DMS53 treated with DMSO at 0.1 percent for 48 hours (cell line): ENCODE measurements around the gene MRPL37.

ENCODE experiments used
- DNase-seq: peaks from one replicate; lab custom pipeline; 2025; ENCODE audit not compliant: unreplicated experiment; lab: John Stamatoyannopoulos, UW

MRPL37 gene

GRCh38 chr1:54259546-54260140, 59.7 kb downstream of the MRPL37 start:
- no peak for DNase-seq

GRCh38 chr1:54260810-54261209, 60.8 kb downstream of the MRPL37 start:
- DNase-seq, result no peak

DNA sequence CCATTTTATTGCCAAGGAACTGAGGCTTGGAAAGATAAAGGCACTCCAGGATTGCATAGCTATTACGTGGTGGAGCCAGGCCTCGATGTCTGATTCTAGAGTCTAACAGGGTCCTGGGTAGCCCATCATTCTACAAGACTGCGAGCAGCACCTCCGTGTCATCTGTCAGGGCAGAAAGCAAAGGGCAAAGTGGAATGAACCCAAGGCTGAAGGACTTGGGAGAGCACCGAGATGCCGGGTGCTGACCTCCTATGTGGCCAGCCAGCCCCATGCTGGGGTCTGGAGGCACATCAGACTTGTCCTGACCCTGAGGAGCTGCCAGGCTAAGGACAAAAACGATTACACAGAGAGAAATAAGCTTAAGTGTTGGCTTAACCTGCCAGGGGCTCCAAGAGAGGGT, 62.3 kb downstream of the MRPL37 start:
- DNase-seq, result no peak

- no peak for DNase-seq
Observed at GRCh38 chr1:54263601-54264226, 63.7 kb downstream of the MRPL37 start.

DNA sequence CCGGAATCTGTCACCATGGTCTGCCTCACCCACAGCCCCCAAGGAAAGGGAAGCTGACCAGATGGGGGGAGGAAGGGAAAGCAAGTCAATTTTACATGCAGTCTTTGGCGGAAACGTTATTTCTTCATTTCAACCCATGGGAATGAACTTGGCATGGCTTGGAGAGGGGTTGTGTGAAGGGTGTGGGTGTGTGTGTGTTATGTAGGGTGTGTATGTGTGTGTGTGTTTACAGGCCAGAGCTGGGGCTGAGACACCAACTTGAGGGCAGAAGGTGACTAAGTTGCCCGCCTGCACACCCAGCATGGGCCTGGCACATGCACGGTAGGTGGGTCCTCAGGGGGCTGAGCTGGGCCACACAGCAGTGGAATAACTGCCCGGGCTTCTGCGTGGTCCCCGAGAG, 65.2 kb downstream of the MRPL37 start:
- DNase-seq, result no peak

GRCh38 chr1:54265659-54266058, 65.7 kb downstream of the MRPL37 start:
- no peak for DNase-seq

GRCh38 chr1:54266195-54266594, 66.2 kb downstream of the MRPL37 start:
- no peak for DNase-seq

DNA sequence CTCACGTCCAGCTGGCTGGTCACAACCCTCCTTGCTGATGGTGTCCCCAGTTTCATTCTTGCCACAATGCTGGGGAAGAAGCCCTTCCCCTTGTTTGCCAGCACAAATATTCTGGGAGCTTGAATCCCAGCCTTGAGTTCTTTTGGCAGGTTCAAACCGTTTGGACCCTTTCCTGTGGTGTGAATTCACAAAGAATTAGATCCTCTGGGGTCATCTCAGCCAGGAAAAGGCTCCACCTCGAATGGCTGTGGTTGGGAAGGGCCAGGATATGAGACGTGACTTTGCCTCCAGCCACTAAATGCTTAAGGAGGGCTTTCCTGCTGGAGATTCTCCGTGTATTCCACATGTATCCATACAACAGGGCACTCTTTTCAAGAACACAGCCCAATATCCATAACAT, 66.9 kb downstream of the MRPL37 start:
- DNase-seq, result no peak
